Purkinje cell (primary cell): Measurements from ENCODE around the gene IL15RA. TPM values are rescaled to one million over a fixed set of nuclear protein-coding genes. Genes with fewer than 3 reads are reported as not detected.

ENCODE experiments used
- polyA plus RNA-seq: library from polyadenylated mRNA; unstranded; fragments of >200 nt; fragmentation: Nextera tagmentation; gene quantifications from 2 replicates; pipeline ENCODE4 v1.2.1, GENCODE V29; 2014

IL15RA gene, protein sequence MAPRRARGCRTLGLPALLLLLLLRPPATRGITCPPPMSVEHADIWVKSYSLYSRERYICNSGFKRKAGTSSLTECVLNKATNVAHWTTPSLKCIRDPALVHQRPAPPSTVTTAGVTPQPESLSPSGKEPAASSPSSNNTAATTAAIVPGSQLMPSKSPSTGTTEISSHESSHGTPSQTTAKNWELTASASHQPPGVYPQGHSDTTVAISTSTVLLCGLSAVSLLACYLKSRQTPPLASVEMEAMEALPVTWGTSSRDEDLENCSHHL
- not detected in 2 replicates for polyA plus RNA-seq

GRCh38 chr10:5977471-5978229, at the start of gene IL15RA:
TSS of gene IL15RA (minus strand) at chr10:5977543. CDS start at chr10:5977492, 51 bp downstream.

Other genes starting within 250 kb of the IL15RA start
- gene GDI2, start 164.1 kb downstream of the IL15RA start, polyA plus RNA-seq: 122 and 136 TPM in 2 replicates
- 2.7 and 3.3 TPM in 2 replicates for gene ANKRD16, start 87.7 kb downstream of the IL15RA start, polyA plus RNA-seq
- 37.9 and 66.1 TPM in 2 replicates for gene FBH1, start 87.3 kb downstream of the IL15RA start, polyA plus RNA-seq
- not detected in 2 replicates for gene IL2RA, start 84.8 kb upstream of the IL15RA start, polyA plus RNA-seq
- 15.9 and 19.0 TPM in 2 replicates for gene RBM17, start 111.5 kb upstream of the IL15RA start, polyA plus RNA-seq
- 5.6 and 6.7 TPM in 2 replicates for gene PFKFB3, start 225.4 kb upstream of the IL15RA start, polyA plus RNA-seq